Measurements from ENCODE around the gene SETD7. TPM values are rescaled to one million over a fixed set of nuclear protein-coding genes. Genes with fewer than 3 reads are reported as not detected.

Gene SETD7
- total RNA-seq, 1 donor from 2014 or later = 59.0 TPM

DNA sequence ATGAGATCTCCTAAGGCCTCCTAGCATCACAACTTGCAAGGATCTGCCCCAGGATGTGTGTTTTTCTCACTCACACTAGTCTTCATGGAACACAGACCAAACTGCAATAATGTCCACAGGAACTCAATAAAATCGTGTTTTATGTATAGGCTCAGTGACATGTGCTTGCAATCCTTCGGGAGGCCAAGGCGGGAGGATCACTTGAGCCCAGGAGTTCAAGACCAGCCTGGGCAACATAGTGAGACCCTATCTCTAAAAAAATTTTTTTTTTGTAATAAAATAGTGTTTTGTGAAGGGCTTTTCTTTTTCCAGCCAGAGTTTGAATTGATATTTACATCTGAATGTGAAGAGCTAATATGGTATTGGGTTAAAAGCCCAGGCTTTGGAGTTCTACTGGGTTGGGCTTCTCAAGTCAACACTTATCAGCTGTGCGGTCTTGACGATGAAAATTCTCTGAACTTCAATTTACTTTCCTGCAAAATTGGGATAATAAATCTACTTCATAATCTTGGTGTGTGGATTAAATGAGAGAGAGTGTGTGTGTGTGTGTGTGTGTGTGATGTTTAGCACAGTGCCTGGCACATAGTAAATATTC, 38.7 kb upstream of the SETD7 start:
- Histone ChIP-seq H3K4me3 (ENCODE audit: low read length in 3 of 3) (no peak overlapping the region), H3K36me3 (ENCODE audit: control insufficient read depth in 3 of 3, insufficient read depth in 3 of 3, low read length in 3 of 3) (no peaks in the 10 kb centered on the region), H3K27me3 (ENCODE audit: control insufficient read depth in 3 of 3, insufficient read depth in 3 of 3, low read length in 3 of 3) (peaks cover 0 to 8% (median 0%) of the 10 kb centered on the region in 3 donors), H3K9ac (ENCODE audit: low read depth in 1 of 3, low read length in 3 of 3) (no peak overlapping the region), H3K27ac (ENCODE audit: low read depth, low read length) (no peak overlapping the region), H3K4me1 (ENCODE audit: control insufficient read depth in 3 of 3, insufficient read depth in 3 of 3, low read length in 3 of 3) (peaks cover 6 to 8% (median 7%) of the 10 kb centered on the region in 3 donors), H3K9me3 (ENCODE audit: control insufficient read depth in 3 of 3, low read length in 3 of 3) (no peaks in the 10 kb centered on the region)

DNA sequence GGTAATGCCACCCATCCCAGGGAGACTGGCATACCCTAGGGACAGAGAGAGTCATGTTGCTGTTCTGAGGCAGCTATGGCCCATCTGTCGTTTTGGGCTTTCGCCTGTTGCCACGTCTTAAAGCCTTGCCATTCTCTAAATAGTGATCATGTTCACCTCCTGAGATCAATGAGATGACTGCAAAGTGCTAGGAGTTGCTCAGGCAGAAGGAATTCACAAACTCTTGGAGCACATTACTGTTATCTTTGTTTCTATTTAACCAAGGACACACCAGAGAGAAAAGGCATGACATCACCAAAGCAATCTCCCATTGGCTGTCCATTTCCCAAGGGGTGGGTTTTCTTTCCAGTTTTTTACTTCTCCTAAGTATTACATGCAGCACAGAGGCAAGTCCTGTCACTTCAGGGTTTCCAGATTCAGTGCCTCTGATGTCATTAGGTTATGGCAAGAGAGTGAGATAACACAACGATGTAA, 37.1 kb upstream of the SETD7 start:
- no peak overlapping the region for H3K4me3 ChIP-seq (ENCODE audit: low read length in 3 of 3)
- no peak overlapping the region for H3K27ac ChIP-seq (ENCODE audit: low read depth, low read length)
- H3K9ac ChIP-seq (ENCODE audit: low read depth in 1 of 3, low read length in 3 of 3) = no peak overlapping the region

DNA sequence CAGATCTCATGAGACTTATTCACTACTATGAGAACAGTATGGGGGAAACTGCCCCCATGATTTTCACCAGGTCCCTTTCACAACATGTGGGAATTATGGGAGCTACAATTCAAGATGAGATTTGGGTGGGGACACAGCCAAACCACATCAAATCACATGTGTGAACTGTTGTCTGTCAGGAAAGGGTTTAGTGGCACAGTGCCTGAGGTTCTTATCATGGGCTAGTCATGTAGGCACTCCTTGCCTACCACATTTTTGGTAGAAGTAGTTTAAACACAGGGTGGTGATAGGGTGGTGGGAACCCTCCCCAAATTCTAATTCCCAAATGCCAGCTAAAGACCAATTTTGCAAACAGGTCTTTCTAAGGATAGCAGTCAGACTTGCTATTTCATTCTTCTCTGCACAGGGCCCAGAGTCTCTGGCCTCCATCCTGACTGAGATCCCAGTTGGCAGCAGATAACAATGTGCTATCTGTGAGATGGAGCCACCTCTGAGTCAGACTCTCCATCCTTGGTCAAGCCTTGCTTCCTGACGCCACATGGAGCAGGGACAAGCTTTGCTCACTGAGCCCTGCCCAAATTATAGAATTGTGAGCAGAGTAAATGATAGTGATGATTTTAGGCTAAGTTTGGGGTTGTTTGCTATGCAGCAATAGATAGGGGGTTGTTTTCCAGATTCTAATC, 33.5 kb upstream of the SETD7 start:
- Histone ChIP-seq H3K4me3 (ENCODE audit: low read length in 3 of 3) (no peak overlapping the region), H3K27ac (ENCODE audit: low read depth, low read length) (no peak overlapping the region), H3K27me3 (ENCODE audit: control insufficient read depth in 3 of 3, insufficient read depth in 3 of 3, low read length in 3 of 3) (no peaks in the 10 kb centered on the region), H3K9ac (ENCODE audit: low read depth in 1 of 3, low read length in 3 of 3) (no peak overlapping the region), H3K9me3 (ENCODE audit: control insufficient read depth in 3 of 3, low read length in 3 of 3) (no peaks in the 10 kb centered on the region), H3K36me3 (ENCODE audit: control insufficient read depth in 3 of 3, insufficient read depth in 3 of 3, low read length in 3 of 3) (no peaks in the 10 kb centered on the region), H3K4me1 (ENCODE audit: control insufficient read depth in 3 of 3, insufficient read depth in 3 of 3, low read length in 3 of 3) (peaks cover 0 to 8% (median 5%) of the 10 kb centered on the region in 3 donors)

More for the DNA sequence above, 37.1 kb upstream of the SETD7 start:
- peaks cover 0 to 8% (median 0%) of the 10 kb centered on the region in 3 donors for H3K27me3 ChIP-seq (ENCODE audit: control insufficient read depth in 3 of 3, insufficient read depth in 3 of 3, low read length in 3 of 3)
- H3K36me3 ChIP-seq (ENCODE audit: control insufficient read depth in 3 of 3, insufficient read depth in 3 of 3, low read length in 3 of 3) = no peaks in the 10 kb centered on the region
- H3K9me3 ChIP-seq (ENCODE audit: control insufficient read depth in 3 of 3, low read length in 3 of 3) = no peaks in the 10 kb centered on the region
- peaks cover 6 to 8% (median 7%) of the 10 kb centered on the region in 3 donors for H3K4me1 ChIP-seq (ENCODE audit: control insufficient read depth in 3 of 3, insufficient read depth in 3 of 3, low read length in 3 of 3)

DNA sequence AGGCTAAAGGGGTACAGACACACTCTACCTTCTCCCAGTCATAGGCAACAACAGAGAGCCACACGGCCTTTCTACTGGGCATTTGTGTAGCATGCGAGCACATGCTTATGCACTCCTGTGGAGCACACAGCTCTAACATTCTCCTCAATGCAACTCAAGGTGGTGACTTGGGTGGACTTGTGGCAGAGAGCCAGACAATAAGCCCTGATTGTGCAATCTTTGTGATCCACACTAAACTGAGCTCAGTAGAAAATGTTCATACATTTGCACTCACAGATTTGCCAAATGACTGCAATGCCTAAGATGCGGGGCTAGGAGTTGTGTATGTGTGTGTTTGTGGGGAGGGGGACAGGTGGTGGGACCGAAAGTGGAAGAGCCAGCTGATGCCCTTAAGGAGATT, 31.4 kb upstream of the SETD7 start:
- Histone ChIP-seq H3K4me1 (ENCODE audit: control insufficient read depth in 3 of 3, insufficient read depth in 3 of 3, low read length in 3 of 3) (no peaks in the 10 kb centered on the region), H3K36me3 (ENCODE audit: control insufficient read depth in 3 of 3, insufficient read depth in 3 of 3, low read length in 3 of 3) (no peaks in the 10 kb centered on the region), H3K27me3 (ENCODE audit: control insufficient read depth in 3 of 3, insufficient read depth in 3 of 3, low read length in 3 of 3) (no peaks in the 10 kb centered on the region), H3K4me3 (ENCODE audit: low read length in 3 of 3) (no peak overlapping the region), H3K9ac (ENCODE audit: low read depth in 1 of 3, low read length in 3 of 3) (no peak overlapping the region), H3K27ac (ENCODE audit: low read depth, low read length) (no peak overlapping the region), H3K9me3 (ENCODE audit: control insufficient read depth in 3 of 3, low read length in 3 of 3) (no peaks in the 10 kb centered on the region)

DNA sequence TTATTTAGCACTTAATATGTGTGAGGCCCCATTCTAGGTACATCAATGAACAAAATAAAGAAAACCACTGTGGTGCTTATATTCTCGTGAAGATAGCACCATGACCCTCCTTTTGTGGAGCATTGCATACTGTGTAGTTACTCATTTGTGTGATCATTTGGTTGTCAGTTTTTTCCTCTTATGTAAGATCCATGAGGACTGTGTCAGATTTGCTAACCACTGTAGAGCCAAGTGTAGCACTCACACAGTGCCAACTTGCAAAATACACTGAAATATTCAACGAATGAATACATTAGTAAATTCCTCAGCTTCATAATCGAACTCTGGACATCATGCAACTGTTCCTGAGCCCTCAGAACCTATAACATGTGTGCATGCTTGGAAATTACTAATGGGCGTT, 29.5 kb upstream of the SETD7 start:
- H3K9ac ChIP-seq (ENCODE audit: low read depth in 1 of 3, low read length in 3 of 3) = no peak overlapping the region
- H3K36me3 ChIP-seq (ENCODE audit: control insufficient read depth in 3 of 3, insufficient read depth in 3 of 3, low read length in 3 of 3) = no peaks in the 10 kb centered on the region
- H3K27me3 ChIP-seq (ENCODE audit: control insufficient read depth in 3 of 3, insufficient read depth in 3 of 3, low read length in 3 of 3) = no peaks in the 10 kb centered on the region
- no peak overlapping the region for H3K27ac ChIP-seq (ENCODE audit: low read depth, low read length)
- no peak overlapping the region for H3K4me3 ChIP-seq (ENCODE audit: low read length in 3 of 3)
- H3K4me1 ChIP-seq (ENCODE audit: control insufficient read depth in 3 of 3, insufficient read depth in 3 of 3, low read length in 3 of 3) = peaks cover 0 to 2% (median 0%) of the 10 kb centered on the region in 3 donors
- H3K9me3 ChIP-seq (ENCODE audit: control insufficient read depth in 3 of 3, low read length in 3 of 3) = no peaks in the 10 kb centered on the region

DNA sequence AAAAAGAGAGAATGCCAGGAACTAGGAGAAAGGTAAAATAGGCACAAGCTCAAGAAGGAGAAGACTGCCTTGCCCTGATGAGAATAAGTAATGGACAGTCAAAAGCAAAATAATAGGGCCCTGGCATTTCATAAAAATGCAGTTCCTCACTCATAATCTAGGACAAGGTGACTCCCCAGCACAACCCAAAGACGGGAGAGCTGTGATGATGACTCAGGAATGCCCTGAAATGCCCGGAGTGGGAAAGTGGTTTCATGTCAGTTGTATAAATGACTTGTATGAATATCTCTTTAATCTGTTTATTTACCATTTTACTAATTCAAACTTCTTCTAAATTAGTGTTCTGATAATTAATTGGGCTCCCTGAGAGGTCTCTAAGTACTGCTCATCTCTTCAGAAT, 28.8 kb upstream of the SETD7 start:
- Histone ChIP-seq H3K4me3 (ENCODE audit: low read length in 3 of 3) (no peak overlapping the region), H3K36me3 (ENCODE audit: control insufficient read depth in 3 of 3, insufficient read depth in 3 of 3, low read length in 3 of 3) (no peaks in the 10 kb centered on the region), H3K27ac (ENCODE audit: low read depth, low read length) (no peak overlapping the region), H3K9ac (ENCODE audit: low read depth in 1 of 3, low read length in 3 of 3) (no peak overlapping the region), H3K4me1 (ENCODE audit: control insufficient read depth in 3 of 3, insufficient read depth in 3 of 3, low read length in 3 of 3) (peaks cover 0 to 2% (median 0%) of the 10 kb centered on the region in 3 donors), H3K9me3 (ENCODE audit: control insufficient read depth in 3 of 3, low read length in 3 of 3) (no peaks in the 10 kb centered on the region), H3K27me3 (ENCODE audit: control insufficient read depth in 3 of 3, insufficient read depth in 3 of 3, low read length in 3 of 3) (no peaks in the 10 kb centered on the region)

DNA sequence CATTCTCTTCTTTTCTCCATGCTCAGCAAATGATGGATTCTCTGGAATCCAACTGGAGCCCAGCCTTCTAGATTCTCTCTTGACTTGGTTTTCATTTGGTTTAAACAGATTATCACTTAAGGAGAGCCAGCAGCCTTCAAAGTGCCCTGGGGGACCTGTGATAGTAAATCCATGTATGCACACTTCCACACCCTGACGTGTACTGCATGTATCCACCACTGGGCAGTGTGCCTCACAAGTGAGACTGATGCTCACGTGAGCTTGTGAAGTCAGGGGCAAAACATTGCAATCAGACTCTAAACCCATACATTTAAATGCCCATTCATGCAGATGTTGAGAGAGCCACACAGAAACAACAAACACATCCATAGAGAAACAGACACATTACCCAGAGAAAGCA, 28.0 kb upstream of the SETD7 start:
- Histone ChIP-seq H3K4me1 (ENCODE audit: control insufficient read depth in 3 of 3, insufficient read depth in 3 of 3, low read length in 3 of 3) (peaks cover 0 to 2% (median 0%) of the 10 kb centered on the region in 3 donors), H3K36me3 (ENCODE audit: control insufficient read depth in 3 of 3, insufficient read depth in 3 of 3, low read length in 3 of 3) (no peaks in the 10 kb centered on the region), H3K4me3 (ENCODE audit: low read length in 3 of 3) (no peak overlapping the region), H3K27me3 (ENCODE audit: control insufficient read depth in 3 of 3, insufficient read depth in 3 of 3, low read length in 3 of 3) (no peaks in the 10 kb centered on the region), H3K9ac (ENCODE audit: low read depth in 1 of 3, low read length in 3 of 3) (no peak overlapping the region), H3K9me3 (ENCODE audit: control insufficient read depth in 3 of 3, low read length in 3 of 3) (no peaks in the 10 kb centered on the region), H3K27ac (ENCODE audit: low read depth, low read length) (no peak overlapping the region)

DNA sequence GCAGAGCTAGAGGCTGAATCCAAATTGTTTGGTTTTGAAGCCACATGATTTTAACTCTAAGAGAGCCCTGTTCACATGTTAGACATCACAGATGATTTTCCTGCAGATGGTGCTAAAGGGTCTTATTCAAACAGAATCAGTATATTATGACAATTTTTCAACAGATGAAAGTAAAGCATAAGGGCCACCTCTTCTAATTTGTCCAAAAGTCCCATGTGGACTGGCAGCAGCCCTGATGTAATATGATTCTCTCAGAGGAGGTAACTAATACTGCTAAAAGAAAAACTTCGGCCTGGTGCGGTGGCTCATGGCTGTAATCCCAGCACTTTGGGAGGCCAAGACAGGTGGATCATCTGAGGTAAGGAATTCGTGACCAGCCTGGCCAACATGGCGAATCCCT, 26.0 kb upstream of the SETD7 start:
- no peak overlapping the region for H3K27ac ChIP-seq (ENCODE audit: low read depth, low read length)
- no peaks in the 10 kb centered on the region for H3K27me3 ChIP-seq (ENCODE audit: control insufficient read depth in 3 of 3, insufficient read depth in 3 of 3, low read length in 3 of 3)
- H3K4me3 ChIP-seq (ENCODE audit: low read length in 3 of 3) = no peak overlapping the region
- H3K9ac ChIP-seq (ENCODE audit: low read depth in 1 of 3, low read length in 3 of 3) = no peak overlapping the region
- no peaks in the 10 kb centered on the region for H3K9me3 ChIP-seq (ENCODE audit: control insufficient read depth in 3 of 3, low read length in 3 of 3)
- no peaks in the 10 kb centered on the region for H3K36me3 ChIP-seq (ENCODE audit: control insufficient read depth in 3 of 3, insufficient read depth in 3 of 3, low read length in 3 of 3)
- H3K4me1 ChIP-seq (ENCODE audit: control insufficient read depth in 3 of 3, insufficient read depth in 3 of 3, low read length in 3 of 3) = peaks cover 0 to 2% (median 0%) of the 10 kb centered on the region in 3 donors

DNA sequence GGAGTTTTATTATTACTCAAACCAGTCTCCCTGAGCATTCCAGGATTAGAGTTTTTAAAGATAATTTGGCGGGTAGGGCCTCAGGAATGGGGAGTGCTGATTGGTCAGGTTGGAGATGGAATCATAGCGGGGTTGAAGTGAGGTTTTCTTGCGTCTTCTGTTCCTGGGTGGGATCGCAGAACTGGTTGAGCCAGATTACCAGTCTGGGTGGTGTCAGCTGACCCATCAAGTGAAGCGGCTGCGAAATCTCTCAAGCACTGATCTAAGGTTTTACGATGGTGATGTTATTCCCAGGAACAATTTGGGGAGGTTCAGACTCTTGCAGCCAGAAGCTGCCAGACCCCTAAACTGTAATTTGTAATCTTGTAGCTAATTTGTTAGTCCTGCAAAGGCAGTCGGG, 25.1 kb upstream of the SETD7 start:
- no peaks in the 10 kb centered on the region for H3K36me3 ChIP-seq (ENCODE audit: control insufficient read depth in 3 of 3, insufficient read depth in 3 of 3, low read length in 3 of 3)
- H3K9ac ChIP-seq (ENCODE audit: low read depth in 1 of 3, low read length in 3 of 3) = no peak overlapping the region
- H3K9me3 ChIP-seq (ENCODE audit: control insufficient read depth in 3 of 3, low read length in 3 of 3) = no peaks in the 10 kb centered on the region
- H3K4me1 ChIP-seq (ENCODE audit: control insufficient read depth in 3 of 3, insufficient read depth in 3 of 3, low read length in 3 of 3) = peaks cover 0 to 2% (median 0%) of the 10 kb centered on the region in 3 donors
- no peak overlapping the region for H3K27ac ChIP-seq (ENCODE audit: low read depth, low read length)
- no peaks in the 10 kb centered on the region for H3K27me3 ChIP-seq (ENCODE audit: control insufficient read depth in 3 of 3, insufficient read depth in 3 of 3, low read length in 3 of 3)
- no peak overlapping the region for H3K4me3 ChIP-seq (ENCODE audit: low read length in 3 of 3)

DNA sequence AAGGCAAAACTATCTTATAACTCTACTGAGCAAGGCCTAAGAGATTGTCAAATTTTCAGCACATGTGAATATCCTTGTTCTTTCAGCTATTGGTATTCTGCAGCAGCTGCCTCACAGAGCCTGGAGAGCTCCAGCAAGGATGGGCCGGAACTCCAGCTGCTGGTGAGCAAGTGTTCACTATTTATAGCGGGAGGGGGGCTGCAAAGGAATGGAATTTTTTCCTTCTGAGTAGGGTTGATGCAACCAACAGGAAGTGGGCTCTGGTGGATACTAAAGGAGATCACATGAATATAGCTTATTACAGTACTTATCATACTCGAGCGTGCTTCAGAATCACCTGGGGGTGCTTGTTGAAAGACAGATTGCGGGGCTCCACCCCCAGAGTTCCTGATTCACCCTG, 20.2 kb upstream of the SETD7 start:
- Histone ChIP-seq H3K36me3 (ENCODE audit: control insufficient read depth in 3 of 3, insufficient read depth in 3 of 3, low read length in 3 of 3) (no peaks in the 10 kb centered on the region), H3K9me3 (ENCODE audit: control insufficient read depth in 3 of 3, low read length in 3 of 3) (no peaks in the 10 kb centered on the region), H3K27me3 (ENCODE audit: control insufficient read depth in 3 of 3, insufficient read depth in 3 of 3, low read length in 3 of 3) (no peaks in the 10 kb centered on the region), H3K27ac (ENCODE audit: low read depth, low read length) (no peak overlapping the region), H3K9ac (ENCODE audit: low read depth in 1 of 3, low read length in 3 of 3) (no peak overlapping the region), H3K4me3 (ENCODE audit: low read length in 3 of 3) (no peak overlapping the region), H3K4me1 (ENCODE audit: control insufficient read depth in 3 of 3, insufficient read depth in 3 of 3, low read length in 3 of 3) (no peaks in the 10 kb centered on the region)
